H1 (cell line): ENCODE measurements around the gene NIN. TPM values are rescaled to one million over a fixed set of nuclear protein-coding genes. Genes with fewer than 3 reads are reported as not detected.

ENCODE experiments used
- CTCF ChIA-PET: fragments of 300-600 bp; sonication (Branson Sonifier 250); formaldehyde crosslinking; loops from one replicate; lab custom pipeline; 2021; ENCODE audit not compliant: partially characterized antibody; lab: Charles Lee
- POLR2A ChIA-PET: fragments of 300-600 bp; sonication (Branson Sonifier 250); formaldehyde crosslinking; loops from one replicate; lab custom pipeline; 2021; ENCODE audit warnings: inconsistent platforms; ENCODE audit not compliant: partially characterized antibody; lab: Charles Lee
- DNase-seq, 2 experiments: peaks; one replicate each; pipeline versions ENCODE4 v3.0.0 to v3.0.0-alpha.2; 2010 to 2022; ENCODE audit warnings: low spot score in 2 of 2, low read depth in 1 of 2, mixed read lengths in 1 of 2
- FAIRE-seq: peaks from 2 replicates; lab custom pipeline; 2011; peaks lifted over from hg19 to GRCh38; lab: Jason Lieb, UNC
- H2AFZ ChIP-seq: 2 replicates; pipeline ENCODE4 v1.8.1; 2012; ENCODE audit warnings: low read length, inconsistent platforms
- H2AK5ac ChIP-seq: 2 replicates; pipeline ENCODE4 v1.6.1; 2013; ENCODE audit warnings: low read depth, low read length
- H2BK120ac ChIP-seq: replicated peaks from 2 replicates; pipeline ENCODE3; 2013; ENCODE audit warnings: low read depth, low read length, inconsistent platforms
- H2BK12ac ChIP-seq: 2 replicates; pipeline ENCODE4 v1.6.1; 2013; ENCODE audit warnings: low read depth, low read length
- H2BK15ac ChIP-seq: 2 replicates; pipeline ENCODE4 v1.6.1; 2013; ENCODE audit warnings: low read length
- H2BK20ac ChIP-seq: 2 replicates; pipeline ENCODE4 v1.6.1; 2013; ENCODE audit warnings: low read length
- H2BK5ac ChIP-seq: 2 replicates; pipeline ENCODE4 v1.6.1; 2013; ENCODE audit warnings: low read depth, low read length
- H3K14ac ChIP-seq: 2 replicates; pipeline ENCODE4 v1.6.1; 2013; ENCODE audit warnings: inconsistent platforms; ENCODE audit not compliant: insufficient read length
- H3K18ac ChIP-seq: 2 replicates; pipeline ENCODE4 v1.6.1; 2013; ENCODE audit warnings: low read length; ENCODE audit errors: extremely low read depth
- H3K23ac ChIP-seq: 2 replicates; pipeline ENCODE4 v1.6.1; 2013; ENCODE audit warnings: inconsistent platforms; ENCODE audit not compliant: insufficient read length
- H3K23me2 ChIP-seq: 2 replicates; pipeline ENCODE4 v1.6.1; 2013; ENCODE audit warnings: low read depth, low read length
- H3K27ac ChIP-seq: 2 replicates; pipeline ENCODE4 v1.6.1; 2011; ENCODE audit warnings: low read depth, low read length, inconsistent platforms
- H3K27me3 ChIP-seq, 4 experiments: replicated peaks in 1 of 4; 1 replicate in 1 of 4; 2 replicates in 3 of 4; pipeline versions ENCODE4 v1.6.1 to v1.8.1; 2011 to 2013; ENCODE audit warnings: low read length in 3 of 4, mild to moderate bottlenecking in 3 of 4, inconsistent platforms in 2 of 4, mixed read lengths in 2 of 4, moderate library complexity in 1 of 4; ENCODE audit not compliant: control insufficient read depth in 3 of 4, insufficient read depth in 3 of 4; ENCODE audit errors: extremely low read depth in 1 of 4
- H3K36me3 ChIP-seq, 4 experiments: 2 replicates each; pipeline versions ENCODE4 v1.6.1 to v1.8.1; 2011 to 2013; ENCODE audit warnings: mild to moderate bottlenecking in 4 of 4, low read length in 3 of 4, moderate library complexity in 2 of 4, control low read depth in 1 of 4, inconsistent platforms in 1 of 4; ENCODE audit not compliant: insufficient read depth in 4 of 4, control insufficient read depth in 2 of 4
- H3K4ac ChIP-seq: replicated peaks from 2 replicates; pipeline ENCODE3; 2013; ENCODE audit warnings: low read length, low read depth, mixed read lengths, inconsistent platforms; ENCODE audit not compliant: insufficient read length
- H3K4me1 ChIP-seq, 4 experiments: replicated peaks in 1 of 4; 1 replicate in 1 of 4; 2 replicates in 3 of 4; pipeline versions ENCODE4 v1.6.1 to v1.8.1; 2011 to 2013; ENCODE audit warnings: low read length in 3 of 4, inconsistent platforms in 2 of 4, mixed read lengths in 1 of 4; ENCODE audit not compliant: insufficient read depth in 4 of 4, control insufficient read depth in 3 of 4
- H3K4me2 ChIP-seq, 2 experiments: 2 replicates each; pipeline versions ENCODE4 v1.6.1 to v1.8.1; 2011 to 2013; ENCODE audit warnings: low read depth in 2 of 2, low read length in 2 of 2, control low read depth in 1 of 2, inconsistent platforms in 1 of 2, mild to moderate bottlenecking in 1 of 2; ENCODE audit not compliant: insufficient read depth in 1 of 2
- H3K4me3 ChIP-seq, 4 experiments: fragments of 200-600, 300-600 bp in 1 of 4; sonication (generic), shearing (Covaris generic), sonication (Bioruptor Twin) in 1 of 4; 2 replicates each; pipeline versions ENCODE4 v1.5.1 to v1.8.1; 2011 to 2016; ENCODE audit warnings: low read length in 4 of 4, low read depth in 3 of 4, control low read depth in 2 of 4, inconsistent platforms in 2 of 4, mild to moderate bottlenecking in 2 of 4, mixed read lengths in 1 of 4, moderate library complexity in 1 of 4; ENCODE audit not compliant: insufficient read depth in 2 of 4; ENCODE audit errors: extremely low read depth in 1 of 4
- H3K56ac ChIP-seq: replicated peaks from 2 replicates; pipeline ENCODE3; 2013; ENCODE audit warnings: low read depth, mild to moderate bottlenecking, mixed read lengths, low read length, inconsistent platforms; ENCODE audit not compliant: insufficient read length
- H3K79me1 ChIP-seq: 2 replicates; pipeline ENCODE4 v1.6.1; 2013; ENCODE audit warnings: low read depth, low read length, control low read depth
- H3K79me2 ChIP-seq, 2 experiments: 2 replicates each; pipeline versions ENCODE4 v1.6.1 to v1.8.1; 2012 to 2013; ENCODE audit warnings: low read length in 2 of 2, mild to moderate bottlenecking in 2 of 2, inconsistent platforms in 1 of 2; ENCODE audit not compliant: insufficient read depth in 2 of 2, control insufficient read depth in 1 of 2
- H3K9ac ChIP-seq, 4 experiments: replicated peaks in 1 of 4; 1 replicate in 1 of 4; 2 replicates in 3 of 4; pipeline versions ENCODE4 v1.6.1 to v1.8.1; 2011 to 2013; ENCODE audit warnings: low read depth in 3 of 4, low read length in 3 of 4, control low read depth in 2 of 4, mild to moderate bottlenecking in 2 of 4, moderate library complexity in 2 of 4, inconsistent platforms in 1 of 4; ENCODE audit errors: extremely low read depth in 1 of 4
- H3K9me3 ChIP-seq, 2 experiments: 2 replicates each; pipeline versions ENCODE4 v1.6.1 to v1.8.1; 2012 to 2013; ENCODE audit warnings: mild to moderate bottlenecking in 2 of 2, moderate library complexity in 2 of 2, control low read depth in 1 of 2, inconsistent platforms in 1 of 2, low read depth in 1 of 2, low read length in 1 of 2, mixed read lengths in 1 of 2; ENCODE audit not compliant: insufficient read depth in 2 of 2
- H4K20me1 ChIP-seq, 2 experiments: replicated peaks in 1 of 2; 2 replicates each; pipeline versions ENCODE3 to v1.8.1; 2011 to 2013; ENCODE audit warnings: inconsistent platforms in 2 of 2, low read length in 2 of 2, mild to moderate bottlenecking in 1 of 2; ENCODE audit not compliant: insufficient read depth in 2 of 2, control insufficient read depth in 1 of 2
- H4K5ac ChIP-seq: 2 replicates; pipeline ENCODE4 v1.6.1; 2013; ENCODE audit warnings: low read length, low read depth, mixed read lengths, inconsistent platforms; ENCODE audit not compliant: insufficient read length
- H4K8ac ChIP-seq: 2 replicates; pipeline ENCODE4 v1.8.0; 2013; ENCODE audit warnings: mild to moderate bottlenecking, moderate library complexity, low read length, inconsistent platforms; ENCODE audit not compliant: insufficient read depth; ENCODE audit errors: extremely low read depth
- H4K91ac ChIP-seq: replicated peaks from 2 replicates; pipeline ENCODE3; 2013; ENCODE audit warnings: low read length, mixed read lengths, inconsistent platforms; ENCODE audit not compliant: insufficient read length
- CHD1 ChIP-seq: IDR thresholded peaks from 2 replicates; pipeline ENCODE4 v1.6.1; 2012; ENCODE audit warnings: low read depth, low read length, improper control_type of control experiment
- CREB1 ChIP-seq: IDR thresholded peaks from 2 replicates; pipeline ENCODE4 v1.6.1; 2012; ENCODE audit warnings: inconsistent platforms
- POU5F1 ChIP-seq: IDR thresholded peaks from 2 replicates; pipeline ENCODE4 v1.6.1; 2011; ENCODE audit warnings: low read depth, mild to moderate bottlenecking, low read length, moderate library complexity
- RNF2 ChIP-seq: fragments of 200-900, 300-1000 bp; sonication (generic); IDR thresholded peaks from 2 replicates; pipeline ENCODE4 v1.7.1; 2016; ENCODE audit warnings: borderline replicate concordance, low read depth, mild to moderate bottlenecking, antibody characterized with exemption, low read length; ENCODE audit not compliant: poor library complexity, severe bottlenecking; ENCODE audit errors: missing control alignments
- SP1 ChIP-seq: IDR thresholded peaks from 2 replicates; pipeline ENCODE4 v1.6.1; 2011; ENCODE audit warnings: low read depth, low read length
- TAF1 ChIP-seq: IDR thresholded peaks from 2 replicates; pipeline ENCODE4 v1.6.1; 2011; ENCODE audit warnings: mild to moderate bottlenecking, low read depth, low read length
- WGBS, 2 experiments: shearing (Covaris generic) in 1 of 2; methylation state at CpG; one replicate each; pipeline versions ENCODE4 v1.1.6 to v1.1.7; 2013 to 2015; ENCODE audit warnings: low lambda C conversion rate in 2 of 2, mixed read lengths in 2 of 2, inconsistent platforms in 1 of 2, low coverage in 1 of 2, missing lambda C conversion rate in 1 of 2; ENCODE audit not compliant: insufficient replicate concordance in 2 of 2, insufficient coverage in 1 of 2, insufficient read length in 1 of 2; ENCODE audit errors: extremely low coverage in 1 of 2, missing lambda C conversion rate in 1 of 2; 5-methylcytosine and 5-hydroxymethylcytosine counted together
- polyA plus RNA-seq, 7 experiments: library from polyadenylated mRNA; depleted of rRNA in 3 of 7; stranded (reverse) in 5 of 7; unstranded in 2 of 7; fragments of >200 nt in 5 of 7; fragments of 200-250 nt in 2 of 7; gene quantifications; 1 replicate in 5 of 7; 2 replicates in 1 of 7; 4 replicates in 1 of 7; pipeline versions ENCODE4 v1.2.1 to v1.2.3, GENCODE V29; 2011 to 2013; ENCODE audit warnings: missing spikeins in 2 of 7, mixed read lengths in 2 of 7
- total RNA-seq: library from RNA; stranded (reverse); fragmentation: NEBNext Ultra II Directional; extraction: Animal tissue kit (Norgen Biotek cat#: 25700); gene quantifications from 2 replicates; pipeline ENCODE4 v1.2.1, GENCODE V29; 2021
- TF ChIP-seq, protein P1 (sequence below): IDR thresholded peaks from 2 replicates; pipeline ENCODE4 v1.6.1; 2011; ENCODE audit warnings: low read depth, mild to moderate bottlenecking, low read length; ENCODE audit not compliant: insufficient read depth
- TF ChIP-seq, protein P2 (sequence below): IDR thresholded peaks from 2 replicates; pipeline ENCODE4 v1.6.1; 2012; ENCODE audit warnings: inconsistent platforms

Gene NIN
- total and polyA plus RNA-seq, 2 of the 8 experiments (the other 6 are each of a cell fraction or from before 2014, with no cell fraction given) = 3.2 to 21.3 TPM

DNA sequence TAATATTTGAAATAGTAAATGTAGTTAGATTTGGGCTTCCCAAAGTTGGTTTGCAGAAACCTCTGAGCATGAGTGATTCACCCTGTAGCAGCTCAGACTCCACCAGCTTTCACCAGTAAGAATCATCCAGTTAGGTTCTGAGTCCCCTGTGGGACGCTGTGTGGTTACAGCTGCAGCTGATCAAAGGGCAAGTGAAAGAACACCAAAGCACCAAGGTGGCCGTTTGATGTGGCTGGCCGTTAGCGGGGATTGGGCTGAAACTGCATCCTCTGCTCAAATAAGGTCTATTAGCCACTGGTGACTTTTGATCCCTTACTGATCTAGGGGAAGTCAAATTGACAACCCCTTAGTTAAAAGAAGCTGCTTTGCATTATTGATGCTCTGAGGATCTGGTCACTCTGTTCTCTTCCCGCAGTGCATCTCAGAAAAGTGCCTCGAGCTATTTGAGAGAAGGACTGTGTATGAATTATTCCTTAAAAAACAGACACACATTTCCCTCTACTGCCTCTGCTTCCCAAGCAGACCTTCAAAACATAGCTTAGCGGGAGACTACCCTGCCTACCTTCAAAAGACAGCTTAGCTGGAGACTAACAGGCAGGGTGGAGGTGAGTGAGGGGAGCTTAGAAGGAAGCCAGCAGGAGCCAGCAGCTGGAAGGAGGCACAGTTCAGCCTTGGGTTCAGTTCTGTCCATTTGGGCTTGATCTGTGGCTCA lies 44.6 kb upstream of the NIN start:
- no peak for DNase-seq
- no peak overlapping the region for H4K8ac ChIP-seq
- no peak overlapping the region for H3K23ac ChIP-seq
- H3K79me1 ChIP-seq = no peaks in the 10 kb centered on the region
- no peak overlapping the region for H2BK120ac ChIP-seq
- no peaks in the 10 kb centered on the region for H3K9me3 ChIP-seq
- no peak overlapping the region for H3K4me2 ChIP-seq
- peaks cover 2% of the 10 kb centered on the region; the same call in 1 of the 2 replicates for H3K23me2 ChIP-seq
- no peak for FAIRE-seq
- no peak overlapping the region for H2BK12ac ChIP-seq
- ChIA-PET CTCF (interaction anchor here (0.7 to 3.6 kb wide), 2 partner anchors 12 to 17 kb away, joined by 6 to 24 read pairs; no protein-coding TSS in a partner anchor), POLR2A (interaction anchor here (1.7 kb wide), 1 partner anchor 60 kb away, joined by 3 read pairs; no protein-coding TSS in a partner anchor)
- H3K9ac ChIP-seq = no peak overlapping the region
- no peak for TF ChIP-seq CREB1
- TF ChIP-seq, protein P1, sequence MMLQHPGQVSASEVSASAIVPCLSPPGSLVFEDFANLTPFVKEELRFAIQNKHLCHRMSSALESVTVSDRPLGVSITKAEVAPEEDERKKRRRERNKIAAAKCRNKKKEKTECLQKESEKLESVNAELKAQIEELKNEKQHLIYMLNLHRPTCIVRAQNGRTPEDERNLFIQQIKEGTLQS = no peak
- TF ChIP-seq, protein P2, sequence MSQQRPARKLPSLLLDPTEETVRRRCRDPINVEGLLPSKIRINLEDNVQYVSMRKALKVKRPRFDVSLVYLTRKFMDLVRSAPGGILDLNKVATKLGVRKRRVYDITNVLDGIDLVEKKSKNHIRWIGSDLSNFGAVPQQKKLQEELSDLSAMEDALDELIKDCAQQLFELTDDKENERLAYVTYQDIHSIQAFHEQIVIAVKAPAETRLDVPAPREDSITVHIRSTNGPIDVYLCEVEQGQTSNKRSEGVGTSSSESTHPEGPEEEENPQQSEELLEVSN = no peak
- no peak for TF ChIP-seq RNF2
- no peak for TF ChIP-seq SP1
- no peak for TF ChIP-seq CHD1
- TF ChIP-seq TAF1 = no peak
- TF ChIP-seq POU5F1 = no peak
- no peak overlapping the region for H4K91ac ChIP-seq
- peaks cover 0 to 3% (median 1%) of the 10 kb centered on the region in 4 experiments; a peak in 1 of 7 replicates for H3K4me1 ChIP-seq
- peaks cover 3 to 24% (median 14%) of the 10 kb centered on the region in 4 experiments; a peak in 6 of 7 replicates for H3K27me3 ChIP-seq
- no peak overlapping the region for H2BK5ac ChIP-seq
- no peak overlapping the region for H3K18ac ChIP-seq
- no peaks in the 10 kb centered on the region for H3K79me2 ChIP-seq
- WGBS, 2 experiments = 74% methylated on average over 7 of the region's 7 CpGs; no CpG with 5 or more reads in 1 of the 2 experiments
- no peak overlapping the region for H2BK15ac ChIP-seq
- no peak overlapping the region for H3K56ac ChIP-seq
- no peak overlapping the region for H3K14ac ChIP-seq
- H3K4me3 ChIP-seq = no peak overlapping the region
- H3K4ac ChIP-seq = no peak overlapping the region
- H3K36me3 ChIP-seq = no peaks in the 10 kb centered on the region
- no peak overlapping the region for H2BK20ac ChIP-seq
- H4K20me1 ChIP-seq = no peaks in the 10 kb centered on the region
- H2AK5ac ChIP-seq = no peak overlapping the region; the same call in 1 of the 2 replicates
- no peak overlapping the region for H2AFZ ChIP-seq
- H3K27ac ChIP-seq = no peak overlapping the region
- no peak overlapping the region for H4K5ac ChIP-seq
